HG03432 (cell line): ENCODE results near the gene AKR7A3.
"Not testable (repeated sequence)": the region's sequence is repeated elsewhere in the genome, so short reads cannot be mapped to it uniquely, and the experiment has no call there.

Experiments
- ATAC-seq: cut with Tn5 transposase; IDR thresholded peaks from one replicate; pipeline ENCODE4 v1.9.1; 2021; ENCODE audit warnings: mild to moderate bottlenecking, moderate library complexity; ENCODE audit not compliant: unreplicated experiment

AKR7A3 gene

GRCh38 chr1:19288324-19289241 is at the start of gene AKR7A3:
Gene AKR7A3, minus strand, starts transcription at chr1:19288770. Its CDS starts 61 bp downstream, at chr1:19288709.
- not testable (repeated sequence) for ATAC-seq

- no peak for ATAC-seq
Observed at GRCh38 chr1:19338323-19338762, 49.8 kb upstream of the AKR7A3 start.

GRCh38 chr1:19337289-19337688 is 48.7 kb upstream of the AKR7A3 start:
- no peak for ATAC-seq

GRCh38 chr1:19336543-19336942 is 48.0 kb upstream of the AKR7A3 start:
- no peak for ATAC-seq

- no peak for ATAC-seq
Observed at GRCh38 chr1:19333587-19334354, 45.2 kb upstream of the AKR7A3 start.

- ATAC-seq: no peak
Observed at GRCh38 chr1:19332832-19333231, 44.3 kb upstream of the AKR7A3 start.

GRCh38 chr1:19331262-19331878 is 42.8 kb upstream of the AKR7A3 start:
- no peak for ATAC-seq

GRCh38 chr1:19330449-19331135 is 42.0 kb upstream of the AKR7A3 start:
- no peak for ATAC-seq

- no peak for ATAC-seq
Observed at GRCh38 chr1:19329611-19330010, 41.0 kb upstream of the AKR7A3 start.

GRCh38 chr1:19329188-19329587 is 40.6 kb upstream of the AKR7A3 start:
- no peak for ATAC-seq

- ATAC-seq: no peak
Observed at GRCh38 chr1:19328486-19328885, 39.9 kb upstream of the AKR7A3 start.

- ATAC-seq: no peak
Observed at GRCh38 chr1:19327736-19328135, 39.2 kb upstream of the AKR7A3 start.

GRCh38 chr1:19327301-19327700 is 38.7 kb upstream of the AKR7A3 start:
- ATAC-seq: no peak

GRCh38 chr1:19326748-19327065 is 38.1 kb upstream of the AKR7A3 start:
- no peak for ATAC-seq

GRCh38 chr1:19325958-19326747 is 37.6 kb upstream of the AKR7A3 start:
- no peak for ATAC-seq

GRCh38 chr1:19325368-19325957 is 36.9 kb upstream of the AKR7A3 start:
- ATAC-seq: no peak

GRCh38 chr1:19324665-19324990 is 36.1 kb upstream of the AKR7A3 start:
- no peak for ATAC-seq

- ATAC-seq: no peak
Observed at GRCh38 chr1:19323987-19324664, 35.6 kb upstream of the AKR7A3 start.

GRCh38 chr1:19322481-19322880 is 33.9 kb upstream of the AKR7A3 start:
- no peak for ATAC-seq
